Skin of body (tissue), 2 donors: ENCODE results near the gene MUC5AC. TPM values are rescaled to one million over a fixed set of nuclear protein-coding genes. Genes with fewer than 3 reads are reported as not detected.
"Not testable (repeated sequence)": the region's sequence is repeated elsewhere in the genome, so short reads cannot be mapped to it uniquely, and the experiment has no call there.

Experiments
- DNase-seq: peaks from one replicate; lab custom pipeline; 2025; lab: John Stamatoyannopoulos, UW
- total RNA-seq: library from RNA; depleted of rRNA; stranded (reverse); fragments of >200 nt; gene quantifications from one replicate; pipeline ENCODE4 v1.2.3, GENCODE V29; 2014

The MUC5AC gene
- total RNA-seq, 1 donor from 2014 or later, result 0.39 TPM

DNA sequence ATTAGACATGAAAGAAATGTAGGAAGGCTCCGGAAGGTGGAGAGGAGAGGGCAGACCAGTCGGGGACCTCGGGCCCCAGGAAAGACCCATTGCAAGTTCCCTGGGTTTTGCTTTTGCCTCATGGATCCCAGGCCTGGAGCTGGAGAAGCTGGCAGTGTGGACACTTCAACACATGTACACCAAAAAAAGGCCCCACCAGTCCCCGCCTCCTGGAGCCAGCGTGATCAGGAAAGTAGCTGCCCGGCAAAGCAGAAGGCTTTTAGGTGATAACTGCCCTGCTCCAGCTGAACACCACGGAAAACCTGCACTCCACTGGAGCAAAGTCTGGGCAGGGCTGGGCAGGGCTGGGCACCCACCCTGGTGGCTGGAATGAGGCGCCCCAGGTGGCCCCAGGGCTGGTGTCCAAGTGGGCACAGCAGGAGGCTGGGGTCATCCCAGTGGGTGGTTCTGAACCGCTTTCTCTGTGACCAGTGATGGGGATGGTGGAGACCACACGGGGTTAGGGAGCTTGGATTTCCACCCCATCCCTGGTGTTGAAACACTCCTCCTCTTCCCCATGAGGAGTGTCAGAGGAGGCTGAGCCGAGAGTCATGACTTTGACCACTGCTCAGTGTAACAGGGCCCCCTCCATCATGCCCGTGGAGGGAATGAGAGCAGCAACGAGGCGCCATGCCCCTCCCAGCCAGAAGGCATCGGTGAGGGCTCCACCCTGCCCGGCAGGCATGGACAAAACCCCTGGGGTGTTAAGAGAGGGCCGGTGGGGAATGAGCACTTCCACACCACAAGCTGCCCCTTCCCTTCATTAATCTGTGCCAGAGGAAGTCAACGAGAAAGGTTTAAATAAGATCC, 16.9 kb upstream of the MUC5AC start:
- DNase-seq, result no peak

DNA sequence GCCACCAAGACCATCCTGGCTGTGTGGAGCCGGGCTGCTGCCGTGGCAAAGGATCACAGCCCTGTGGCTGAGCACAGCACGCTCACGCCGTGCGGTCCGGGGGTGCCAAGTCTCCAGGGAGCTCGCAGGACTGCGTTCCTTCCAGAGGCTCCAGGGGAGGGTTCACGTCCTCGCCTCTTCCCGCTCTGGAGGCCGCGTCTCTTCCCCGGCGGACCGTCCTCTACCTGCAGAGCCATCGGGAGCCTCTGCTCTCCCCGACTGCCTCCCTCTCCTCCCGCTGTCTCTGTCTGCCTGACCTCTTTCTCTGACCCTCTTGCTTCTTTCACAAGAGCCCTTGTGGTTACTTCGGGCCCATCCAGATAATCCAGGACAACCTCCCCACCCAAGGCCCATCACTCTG, 11.4 kb upstream of the MUC5AC start:
- no peak for DNase-seq

DNA sequence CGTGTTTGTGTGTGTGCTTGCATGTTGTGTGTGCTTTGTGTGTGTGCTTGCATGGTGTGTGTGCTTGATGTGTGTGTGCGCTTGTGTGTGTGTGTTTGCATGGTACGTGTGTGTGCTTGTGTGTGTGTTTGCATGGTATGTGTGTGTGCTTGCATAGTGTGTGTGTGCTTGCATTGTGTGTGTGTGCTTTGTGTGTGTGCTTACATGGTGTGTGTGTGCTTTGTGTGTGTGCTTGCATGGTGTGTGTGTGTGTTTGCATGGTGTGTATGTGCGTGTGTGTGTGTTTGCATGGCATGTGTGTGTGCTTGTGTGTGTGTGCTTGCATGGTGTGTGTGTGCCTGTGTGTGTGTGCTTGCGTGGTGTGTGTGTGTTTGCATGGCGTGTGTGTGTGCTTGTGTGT, 10.0 kb upstream of the MUC5AC start:
- DNase-seq, result no peak

DNA sequence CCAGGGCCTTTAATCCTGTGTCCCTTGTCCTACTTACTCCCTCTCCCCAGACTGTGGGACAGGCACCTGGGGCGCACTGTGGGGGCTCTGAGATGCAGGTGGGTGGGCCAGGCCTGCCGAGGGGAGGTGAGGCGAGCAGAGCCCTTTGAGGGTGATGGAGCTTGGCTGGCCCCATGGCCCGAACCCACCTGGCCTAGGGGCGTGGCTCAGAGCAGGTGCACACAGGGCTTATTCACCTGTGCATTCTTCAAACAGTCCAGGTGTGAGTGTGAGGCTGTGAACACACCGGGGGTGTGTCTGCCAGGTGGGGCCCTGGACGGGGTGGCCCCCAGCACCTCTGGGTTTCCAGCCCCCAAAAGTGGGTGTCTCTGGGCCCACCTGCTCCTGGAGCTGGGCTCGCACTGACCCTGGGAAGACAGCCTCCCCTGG, 9.0 kb upstream of the MUC5AC start:
- DNase-seq, result no peak

- no peak for DNase-seq
These were observed 8.2 kb upstream of the MUC5AC start for GRCh38 chr11:1149545-1149944.

GRCh38 chr11:1150116-1150515, 7.6 kb upstream of the MUC5AC start:
- DNase-seq, result no peak

GRCh38 chr11:1150769-1151365, 6.9 kb upstream of the MUC5AC start:
- DNase-seq, result no peak

DNA sequence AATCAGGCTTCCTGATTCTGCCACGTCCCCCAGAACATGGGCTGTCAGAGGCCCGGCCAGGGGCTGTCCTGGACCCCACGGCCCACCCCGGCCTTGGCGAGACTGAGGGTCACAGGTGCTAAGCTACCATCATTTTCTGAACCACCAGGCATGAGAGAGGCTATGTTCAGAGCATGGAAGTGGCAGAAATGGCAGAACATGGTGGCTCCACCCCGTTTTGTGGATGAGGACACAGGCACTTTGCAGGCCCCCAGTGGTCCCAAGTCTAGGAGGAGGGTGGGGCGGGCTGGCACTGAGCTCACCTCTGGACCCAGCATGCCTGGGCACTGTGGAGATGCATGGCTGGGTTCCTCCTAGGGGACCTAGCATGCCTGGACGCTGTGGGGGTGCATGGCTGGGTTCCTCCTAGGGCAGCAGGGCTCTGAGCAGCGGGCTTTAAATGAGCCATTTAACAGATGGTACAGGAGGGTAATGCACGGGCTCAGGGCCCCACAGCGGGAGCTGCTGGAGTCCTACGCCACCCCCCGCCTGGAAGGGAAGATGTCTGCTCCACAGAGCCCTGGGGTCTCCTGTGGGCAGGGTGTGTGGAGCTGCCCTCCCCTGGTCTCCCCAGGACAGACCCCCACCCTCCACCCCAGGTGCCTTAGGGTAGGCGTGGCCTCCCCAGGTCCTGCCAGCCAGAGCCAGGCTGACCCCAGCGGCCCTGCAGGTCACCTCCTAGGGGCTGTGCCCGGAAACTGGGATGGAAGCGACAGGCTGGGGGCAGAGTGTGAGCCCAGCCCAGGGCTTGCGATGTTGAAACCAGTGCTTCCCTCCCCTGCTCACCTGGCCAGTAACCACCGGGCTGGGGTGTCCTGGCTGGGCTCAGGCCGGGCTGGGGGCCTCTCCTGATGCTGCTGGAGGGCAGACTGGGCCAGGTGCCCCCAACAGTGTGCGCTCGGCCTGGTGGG, 6.1 kb upstream of the MUC5AC start:
- no peak for DNase-seq

GRCh38 chr11:1152316-1153104, 5.2 kb upstream of the MUC5AC start:
- DNase-seq, result no peak

DNA sequence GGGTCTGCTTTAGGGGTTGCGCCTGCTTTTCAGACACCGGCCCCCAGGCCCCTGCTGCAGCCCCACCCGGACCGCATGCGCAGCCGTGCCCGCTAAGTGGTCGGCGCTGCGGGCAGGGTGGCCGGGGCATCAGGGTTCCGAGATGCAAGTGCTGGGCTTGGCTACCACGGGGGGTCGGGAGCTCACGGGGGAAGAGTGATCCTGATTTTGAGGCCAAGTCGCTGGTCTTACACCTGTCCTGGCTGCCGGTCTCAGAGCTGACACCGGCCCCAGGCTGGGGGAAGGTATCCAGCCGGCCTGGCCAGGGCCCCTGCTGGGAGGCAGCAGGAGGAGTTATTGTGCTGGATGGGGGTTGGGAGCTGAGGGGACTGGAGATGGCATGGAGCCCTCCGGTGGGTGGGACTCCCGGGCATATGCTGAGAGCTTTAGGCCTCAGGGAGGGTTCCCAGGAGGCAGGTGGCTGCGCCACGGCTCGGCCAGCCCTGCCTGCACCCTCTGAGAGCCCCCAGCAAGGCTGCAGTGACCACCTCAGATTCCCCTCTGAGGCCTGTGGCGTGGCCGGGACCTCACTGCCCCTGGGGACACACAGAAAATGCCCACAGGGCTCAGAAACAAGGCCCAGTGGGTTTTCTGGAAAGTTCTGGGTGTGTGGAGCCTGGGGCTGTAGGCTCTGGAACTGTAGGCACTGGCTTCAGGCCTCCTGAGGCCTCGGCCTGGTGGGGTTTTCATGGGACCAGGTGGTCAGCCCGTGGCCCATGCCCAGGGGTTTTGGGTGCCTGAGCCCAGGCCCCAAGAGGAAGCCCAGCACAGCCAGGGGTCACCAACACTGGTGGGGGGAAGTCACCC, 4.4 kb upstream of the MUC5AC start:
- DNase-seq, result no peak

- no peak for DNase-seq
These were observed 3.7 kb upstream of the MUC5AC start for GRCh38 chr11:1153951-1154493.

DNA sequence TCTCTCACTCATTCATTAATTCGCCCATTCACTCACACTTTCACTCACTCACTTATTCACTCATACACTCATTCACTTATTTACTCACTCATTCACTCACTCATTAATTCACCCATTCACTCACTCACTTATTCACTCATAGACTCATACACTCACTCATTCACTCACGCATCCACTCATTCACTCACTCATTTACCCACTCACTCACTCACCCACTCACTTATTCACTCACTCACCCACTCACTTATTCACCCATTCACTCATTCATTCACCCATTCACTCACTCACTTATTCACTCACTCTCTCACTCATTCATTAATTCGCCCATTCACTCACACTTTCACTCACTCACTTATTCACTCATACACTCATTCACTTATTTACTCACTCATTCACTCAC, 3.1 kb upstream of the MUC5AC start:
- DNase-seq, result not testable (repeated sequence)

- DNase-seq, result no peak
These were observed 2.5 kb upstream of the MUC5AC start for GRCh38 chr11:1155274-1155693.

DNA sequence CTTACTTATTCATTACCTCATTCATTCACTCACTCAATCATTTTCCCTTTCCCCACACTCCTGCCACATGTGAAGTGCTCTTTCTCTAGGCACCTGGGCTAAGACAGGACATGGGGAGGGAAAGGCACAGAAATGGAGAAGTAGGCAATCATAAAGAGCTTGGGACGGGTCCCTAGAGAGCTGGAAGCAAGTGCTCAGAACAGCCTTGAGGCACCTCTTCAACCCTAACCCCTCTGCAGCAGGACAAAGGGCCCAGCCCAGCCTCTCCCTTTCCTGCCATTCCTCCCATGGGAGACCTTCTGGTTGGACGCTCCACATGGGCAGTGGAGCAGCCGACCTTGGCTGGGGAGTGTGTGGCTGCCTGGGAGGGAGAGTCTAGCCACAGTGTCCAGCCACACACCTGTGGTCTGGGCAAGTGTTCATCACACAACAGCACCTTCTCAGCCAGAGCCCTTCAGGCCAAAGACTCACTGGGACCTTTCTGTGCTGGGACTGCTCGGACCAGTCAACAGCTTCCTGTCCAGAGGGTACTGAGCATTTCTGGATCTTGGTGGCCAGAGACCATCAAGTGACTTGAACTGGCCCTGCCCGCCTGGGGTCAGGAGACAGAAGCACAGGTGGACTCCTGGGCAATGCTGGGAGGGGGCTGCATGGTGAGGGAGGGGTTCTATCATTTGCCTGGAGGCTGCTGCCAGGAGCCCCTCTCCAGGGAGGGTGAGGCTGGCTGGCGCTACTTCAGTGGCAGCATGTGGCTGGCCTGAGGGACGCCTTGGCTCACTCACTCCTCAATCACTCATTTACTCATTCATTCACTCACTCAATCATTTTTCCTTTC, 1.0 kb upstream of the MUC5AC start:
- no peak for DNase-seq

DNA sequence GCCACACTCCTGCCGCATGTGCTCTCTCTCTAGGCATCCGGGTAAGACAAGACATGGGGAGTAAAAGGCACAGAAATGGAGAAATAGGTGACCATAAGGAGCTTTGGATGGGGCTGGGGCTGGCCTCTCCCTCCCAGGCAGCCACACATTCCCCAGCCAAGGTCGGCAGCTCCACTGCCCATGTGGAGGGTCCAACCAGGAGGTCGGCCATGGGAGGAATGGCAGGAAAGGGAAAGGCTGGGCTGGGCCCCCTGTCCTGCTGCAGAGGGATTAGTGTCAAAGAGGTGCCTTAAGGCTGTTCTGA, 460 bp upstream of the MUC5AC start:
- DNase-seq, result no peak

- DNase-seq, result no peak
These were observed 1.1 kb downstream of the MUC5AC start for GRCh38 chr11:1158681-1159487.

DNA sequence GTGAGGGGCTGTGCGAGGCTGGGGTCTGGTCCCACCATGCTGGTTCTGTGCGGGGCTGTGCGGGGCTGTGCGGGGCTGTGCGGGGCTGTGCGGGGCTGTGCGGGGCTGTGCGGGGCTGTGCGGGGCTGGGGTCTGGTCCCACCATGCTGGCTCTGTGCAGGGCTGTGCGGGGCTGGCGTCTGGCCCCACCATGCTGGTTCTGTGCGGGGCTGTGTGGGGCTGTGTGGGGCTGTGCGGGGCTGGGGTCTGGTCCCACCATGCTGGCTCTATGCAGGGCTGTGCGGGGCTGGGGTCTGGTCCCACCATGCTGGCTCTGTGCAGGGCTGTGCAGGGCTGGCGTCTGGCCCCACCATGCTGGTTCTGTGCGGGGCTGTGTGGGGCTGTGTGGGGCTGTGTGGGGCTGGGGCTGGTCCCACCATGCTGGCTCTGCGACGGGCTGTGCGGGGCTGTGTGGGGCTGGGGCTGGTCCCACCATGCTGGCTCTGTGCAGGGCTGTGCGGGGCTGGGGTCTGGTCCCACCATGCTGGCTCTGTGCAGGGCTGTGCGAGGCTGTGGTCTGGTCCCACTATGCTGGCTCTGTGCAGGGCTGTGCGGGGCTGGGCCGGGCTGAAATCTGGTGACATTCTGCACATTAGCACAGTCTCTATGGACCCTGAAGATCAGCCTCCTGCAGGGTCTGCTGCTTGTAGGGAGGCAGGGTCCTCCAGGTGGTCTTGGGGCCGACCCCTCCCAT, 1.9 kb downstream of the MUC5AC start:
- DNase-seq, result not testable (repeated sequence)
